Astrocyte (in vitro differentiated cells and primary cell): ENCODE measurements around the gene ACOT11. TPM values are rescaled to one million over a fixed set of nuclear protein-coding genes. Genes with fewer than 3 reads are reported as not detected.

ENCODE experiments used
- DNase-seq: peaks from one replicate; pipeline ENCODE4 v3.0.0-alpha.2; 2010; ENCODE audit warnings: low read depth
- FAIRE-seq: peaks from 2 replicates; lab custom pipeline; 2011; peaks lifted over from hg19 to GRCh38; lab: Jason Lieb, UNC
- H2AFZ ChIP-seq: 2 replicates; pipeline ENCODE4 v1.6.0; 2012; ENCODE audit warnings: low read depth, low read length, inconsistent platforms
- H3K27ac ChIP-seq: 2 replicates; pipeline ENCODE4 v1.5.1; 2011; ENCODE audit warnings: low read depth, low read length, inconsistent platforms
- H3K27me3 ChIP-seq: 2 replicates; pipeline ENCODE4 v1.6.0; 2011; ENCODE audit warnings: low read length, inconsistent platforms; ENCODE audit not compliant: insufficient read depth
- H3K36me3 ChIP-seq: 2 replicates; pipeline ENCODE4 v1.5.1; 2011; ENCODE audit warnings: low read length, inconsistent platforms; ENCODE audit not compliant: insufficient read depth
- H3K4me1 ChIP-seq: 2 replicates; pipeline ENCODE4 v1.5.1; 2011; ENCODE audit warnings: low read length, inconsistent platforms; ENCODE audit not compliant: insufficient read depth
- H3K4me2 ChIP-seq: 2 replicates; pipeline ENCODE4 v1.6.0; 2012; ENCODE audit warnings: low read length, inconsistent platforms
- H3K4me3 ChIP-seq: 2 replicates; pipeline ENCODE4 v1.5.1; 2011; ENCODE audit warnings: low read depth, mild to moderate bottlenecking, low read length, inconsistent platforms; ENCODE audit not compliant: insufficient read depth
- H3K79me2 ChIP-seq: 2 replicates; pipeline ENCODE4 v1.6.0; 2012; ENCODE audit warnings: mild to moderate bottlenecking, low read length, inconsistent platforms; ENCODE audit not compliant: insufficient read depth
- H3K9ac ChIP-seq: 2 replicates; pipeline ENCODE4 v1.6.0; 2012; ENCODE audit warnings: mild to moderate bottlenecking, low read length, inconsistent platforms
- H3K9me3 ChIP-seq: 2 replicates; pipeline ENCODE4 v1.5.1; 2012; ENCODE audit warnings: low read depth, mild to moderate bottlenecking, low read length, inconsistent platforms; ENCODE audit not compliant: insufficient read depth
- H4K20me1 ChIP-seq: 2 replicates; pipeline ENCODE4 v1.6.0; 2012; ENCODE audit warnings: low read length, inconsistent platforms; ENCODE audit not compliant: insufficient read depth
- H3K27ac Mint-ChIP-seq: one replicate; pipeline ENCODE4 v1.8.0; 2021; ENCODE audit warnings: mild to moderate bottlenecking, mixed read lengths; ENCODE audit not compliant: unreplicated experiment
- H3K27me3 Mint-ChIP-seq: one replicate; pipeline ENCODE4 v1.8.0; 2021; ENCODE audit warnings: low read depth, mixed read lengths; ENCODE audit not compliant: unreplicated experiment
- H3K36me3 Mint-ChIP-seq: one replicate; pipeline ENCODE4 v1.8.0; 2021; ENCODE audit warnings: low read depth, mixed read lengths; ENCODE audit not compliant: unreplicated experiment
- H3K4me1 Mint-ChIP-seq: one replicate; pipeline ENCODE4 v1.8.0; 2021; ENCODE audit warnings: low read depth, mixed read lengths; ENCODE audit not compliant: unreplicated experiment
- H3K4me3 Mint-ChIP-seq: one replicate; pipeline ENCODE4 v1.8.0; 2021; ENCODE audit warnings: mild to moderate bottlenecking, moderate library complexity, mixed read lengths; ENCODE audit not compliant: unreplicated experiment
- H3K9me3 Mint-ChIP-seq: one replicate; pipeline ENCODE4 v1.8.0; 2021; ENCODE audit warnings: mild to moderate bottlenecking, mixed read lengths; ENCODE audit not compliant: unreplicated experiment
- EZH2 ChIP-seq: IDR thresholded peaks from 2 replicates; pipeline ENCODE4 v1.6.1; 2012; ENCODE audit warnings: mild to moderate bottlenecking, low read length, inconsistent platforms; ENCODE audit not compliant: insufficient read depth
- total RNA-seq: library from RNA; stranded (reverse); gene quantifications from 2 replicates; pipeline ENCODE4 v1.2.1, GENCODE V29; 2021
- TF ChIP-seq, protein P1 (sequence below): IDR thresholded peaks from 2 replicates; pipeline ENCODE4 v1.5.1; 2011; ENCODE audit warnings: low read depth, mild to moderate bottlenecking, inconsistent platforms, low read length, moderate library complexity; ENCODE audit not compliant: insufficient read depth

ACOT11 gene
- total RNA-seq, 1 donor from 2014 or later, result 1.5 TPM

DNA sequence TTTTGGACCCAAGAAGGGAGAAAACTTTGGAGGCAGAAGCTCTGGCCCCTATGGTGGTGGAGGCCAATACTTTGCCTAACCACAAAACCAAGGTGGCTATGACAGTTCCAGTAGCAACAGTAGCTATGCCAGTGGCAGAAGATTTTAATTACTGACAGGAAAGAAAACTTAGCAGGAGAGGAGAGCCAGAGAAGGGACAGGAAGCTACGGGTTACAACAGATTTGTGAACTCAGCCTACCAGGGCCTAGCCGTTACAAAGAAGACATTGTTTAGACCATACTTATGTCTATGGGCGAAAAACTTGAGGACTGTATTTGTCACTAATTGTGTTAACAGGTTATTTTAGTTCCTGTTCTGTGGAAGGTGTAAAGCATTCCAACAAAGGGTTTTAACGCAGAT is 10.4 kb upstream of the ACOT11 start:
- Histone ChIP-seq H3K9me3 (no peaks in the 10 kb centered on the region), H2AFZ (no peak overlapping the region)
- FAIRE-seq, result no peak

DNA sequence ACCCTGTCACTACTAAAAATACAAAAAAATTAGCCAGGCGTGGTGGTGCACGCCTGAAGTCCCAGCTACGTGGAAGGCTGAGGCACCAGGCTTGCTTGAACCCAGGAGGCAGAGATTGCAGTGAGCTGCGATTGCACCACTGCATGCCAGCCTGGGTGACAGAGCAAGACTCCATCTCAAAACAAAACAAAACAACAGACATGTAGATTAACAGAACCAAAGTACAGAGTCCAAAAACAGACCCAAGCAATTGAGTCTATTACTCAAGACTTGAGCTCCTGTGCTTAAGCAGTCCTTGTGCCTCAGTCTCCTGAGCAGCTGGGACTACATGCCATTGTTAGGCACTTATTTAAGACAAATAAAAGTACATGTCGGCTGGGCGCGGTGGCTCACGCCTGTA is 9.5 kb upstream of the ACOT11 start:
- Histone ChIP-seq H4K20me1 (no peaks in the 10 kb centered on the region), H3K4me2 (no peak overlapping the region), H3K9me3 (no peaks in the 10 kb centered on the region), H3K36me3 (no peaks in the 10 kb centered on the region), H3K4me3 (no peak overlapping the region), H3K4me1 (peaks cover 18% of the 10 kb centered on the region), H3K27ac (no peak overlapping the region), H3K27me3 (no peaks in the 10 kb centered on the region), H3K79me2 (no peaks in the 10 kb centered on the region), H2AFZ (no peak overlapping the region), H3K9ac (no peak overlapping the region)
- FAIRE-seq (no peak), DNase-seq (no peak)
- H3K27me3 Mint-ChIP-seq, result no peaks in the 10 kb centered on the region
- H3K4me1 Mint-ChIP-seq, result peaks cover 12% of the 10 kb centered on the region
- no peaks in the 10 kb centered on the region for H3K9me3 Mint-ChIP-seq
- H3K36me3 Mint-ChIP-seq, result no peaks in the 10 kb centered on the region
- TF ChIP-seq, protein P1, sequence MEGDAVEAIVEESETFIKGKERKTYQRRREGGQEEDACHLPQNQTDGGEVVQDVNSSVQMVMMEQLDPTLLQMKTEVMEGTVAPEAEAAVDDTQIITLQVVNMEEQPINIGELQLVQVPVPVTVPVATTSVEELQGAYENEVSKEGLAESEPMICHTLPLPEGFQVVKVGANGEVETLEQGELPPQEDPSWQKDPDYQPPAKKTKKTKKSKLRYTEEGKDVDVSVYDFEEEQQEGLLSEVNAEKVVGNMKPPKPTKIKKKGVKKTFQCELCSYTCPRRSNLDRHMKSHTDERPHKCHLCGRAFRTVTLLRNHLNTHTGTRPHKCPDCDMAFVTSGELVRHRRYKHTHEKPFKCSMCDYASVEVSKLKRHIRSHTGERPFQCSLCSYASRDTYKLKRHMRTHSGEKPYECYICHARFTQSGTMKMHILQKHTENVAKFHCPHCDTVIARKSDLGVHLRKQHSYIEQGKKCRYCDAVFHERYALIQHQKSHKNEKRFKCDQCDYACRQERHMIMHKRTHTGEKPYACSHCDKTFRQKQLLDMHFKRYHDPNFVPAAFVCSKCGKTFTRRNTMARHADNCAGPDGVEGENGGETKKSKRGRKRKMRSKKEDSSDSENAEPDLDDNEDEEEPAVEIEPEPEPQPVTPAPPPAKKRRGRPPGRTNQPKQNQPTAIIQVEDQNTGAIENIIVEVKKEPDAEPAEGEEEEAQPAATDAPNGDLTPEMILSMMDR, result no peak
- no peak for TF ChIP-seq EZH2
- H3K27ac Mint-ChIP-seq, result no peak overlapping the region
- H3K4me3 Mint-ChIP-seq, result no peak overlapping the region

More for the DNA sequence above, 10.4 kb upstream of the ACOT11 start:
- H3K9ac ChIP-seq, result no peak overlapping the region
- no peaks in the 10 kb centered on the region for H3K79me2 ChIP-seq
- no peak overlapping the region for H3K4me2 ChIP-seq
- Mint-ChIP-seq H3K36me3 (no peaks in the 10 kb centered on the region), H3K4me1 (peaks cover 5% of the 10 kb centered on the region), H3K27ac (no peak overlapping the region), H3K27me3 (no peaks in the 10 kb centered on the region), H3K4me3 (no peak overlapping the region), H3K9me3 (no peaks in the 10 kb centered on the region)
- no peaks in the 10 kb centered on the region for H4K20me1 ChIP-seq
- H3K4me1 ChIP-seq, result peaks cover 8% of the 10 kb centered on the region
- no peaks in the 10 kb centered on the region for H3K36me3 ChIP-seq
- no peak for DNase-seq
- TF ChIP-seq, protein P1, result no peak
- no peak for TF ChIP-seq EZH2
- no peak overlapping the region for H3K4me3 ChIP-seq
- no peaks in the 10 kb centered on the region for H3K27me3 ChIP-seq
- no peak overlapping the region for H3K27ac ChIP-seq

DNA sequence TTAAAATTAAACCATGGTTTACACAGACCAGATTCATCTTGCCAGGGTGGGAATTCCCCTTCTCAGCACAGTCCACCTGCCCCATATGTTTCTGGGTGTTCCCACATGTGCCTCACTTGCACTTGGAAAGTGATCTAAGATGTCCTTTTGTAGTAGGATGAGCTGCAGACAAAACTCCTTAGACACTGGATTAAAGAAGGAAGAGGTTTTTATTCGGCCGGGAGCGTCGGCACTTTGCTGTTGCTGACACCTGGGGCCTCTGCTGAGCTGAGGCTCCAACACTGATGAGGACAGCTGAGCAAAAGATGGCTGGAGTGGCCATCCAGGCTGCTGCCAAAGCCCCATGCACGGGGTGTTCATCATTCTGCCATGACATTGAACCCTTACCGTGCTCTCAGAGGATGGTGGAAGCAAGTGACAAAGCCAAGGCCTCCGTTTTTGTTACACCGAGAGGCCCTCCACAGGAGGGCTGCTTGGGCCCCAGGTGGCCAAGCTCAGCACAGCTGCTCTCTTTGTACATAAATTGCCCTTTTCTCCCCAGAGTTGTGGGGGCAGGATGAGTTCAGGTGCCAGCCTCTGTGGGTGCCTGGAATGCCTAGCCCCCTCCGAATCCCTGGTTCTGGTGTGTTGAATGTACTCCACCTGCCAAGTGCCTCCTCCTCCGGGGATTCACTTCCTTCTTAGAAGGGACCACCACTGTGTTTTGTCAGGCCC is 7.3 kb upstream of the ACOT11 start:
- Histone ChIP-seq H3K4me2 (no peak overlapping the region), H2AFZ (no peak overlapping the region), H4K20me1 (no peaks in the 10 kb centered on the region), H3K79me2 (no peaks in the 10 kb centered on the region), H3K27ac (no peak overlapping the region), H3K9me3 (no peaks in the 10 kb centered on the region), H3K4me1 (peaks cover 27% of the 10 kb centered on the region), H3K4me3 (no peak overlapping the region), H3K27me3 (no peaks in the 10 kb centered on the region), H3K9ac (no peak overlapping the region), H3K36me3 (no peaks in the 10 kb centered on the region)
- Mint-ChIP-seq H3K9me3 (no peaks in the 10 kb centered on the region), H3K36me3 (no peaks in the 10 kb centered on the region), H3K27me3 (peaks cover 1% of the 10 kb centered on the region), H3K4me3 (no peak overlapping the region), H3K27ac (peak overlapping the region; percentile 41), H3K4me1 (peaks cover 19% of the 10 kb centered on the region)
- TF ChIP-seq EZH2, result no peak
- TF ChIP-seq, protein P1, result no peak
- no peak for FAIRE-seq
- DNase-seq, result no peak
